ENCODE results near the gene NHS.

- no peak for TF ChIP-seq POLR2A (IDR thresholded peaks at IDR 0.05)
- TF ChIP-seq CTCF (IDR thresholded peaks at IDR 0.05), result no peak
Measured at GRCh38 chrX:17359500-17359899, 15.5 kb upstream of the NHS start.
